Stimulated activated CD4-positive, alpha-beta T cell treated with anti-CD3 and anti-CD28 coated beads, Interleukin-1b, Interleukin-23, amount 100 ng/mL, for 48 hours (primary cell): Measurements from ENCODE around the gene RFC1.
"Not testable (repeated sequence)": the region's sequence is repeated elsewhere in the genome, so short reads cannot be mapped to it uniquely, and the experiment has no call there.

Experiments
- DNase-seq: peaks from one replicate; pipeline ENCODE4 v3.0.0-alpha.2; 2020

RFC1 gene

DNA sequence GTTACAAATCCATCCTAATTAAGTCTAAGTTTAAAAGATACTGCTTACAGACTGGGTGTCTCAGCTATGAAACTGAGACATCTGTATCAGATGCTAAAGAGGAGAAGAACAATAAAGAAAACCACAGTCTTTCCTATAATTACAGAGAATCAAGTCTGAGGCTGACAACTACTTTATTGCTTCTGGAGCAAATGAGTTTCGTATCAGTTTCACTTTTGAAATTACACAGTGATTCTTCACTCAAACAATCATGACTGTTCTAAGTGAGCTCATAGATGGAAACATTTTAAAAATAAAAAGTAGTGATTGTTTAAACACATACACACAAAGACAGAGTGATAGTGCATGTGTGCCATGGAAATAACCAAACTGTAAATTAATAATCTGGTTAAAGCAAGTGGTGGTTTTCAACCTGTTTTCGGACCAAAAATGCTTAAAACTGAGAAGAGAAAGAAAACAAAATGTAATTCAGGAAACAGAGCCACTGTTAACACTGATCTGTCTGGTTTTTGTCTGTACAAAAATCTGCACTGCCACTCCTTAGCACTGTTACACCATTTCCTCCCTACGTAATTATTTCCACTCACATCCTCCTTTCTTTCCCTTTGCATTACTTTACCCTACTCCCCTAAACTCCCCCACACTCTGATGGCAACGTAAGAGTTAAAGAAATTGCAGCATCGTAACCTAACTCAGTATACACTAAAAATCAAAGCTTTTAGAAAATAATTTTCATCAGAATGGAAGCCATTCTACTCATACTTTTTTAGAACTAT, 12.5 kb downstream of the RFC1 start:
- DNase-seq: no peak

DNA sequence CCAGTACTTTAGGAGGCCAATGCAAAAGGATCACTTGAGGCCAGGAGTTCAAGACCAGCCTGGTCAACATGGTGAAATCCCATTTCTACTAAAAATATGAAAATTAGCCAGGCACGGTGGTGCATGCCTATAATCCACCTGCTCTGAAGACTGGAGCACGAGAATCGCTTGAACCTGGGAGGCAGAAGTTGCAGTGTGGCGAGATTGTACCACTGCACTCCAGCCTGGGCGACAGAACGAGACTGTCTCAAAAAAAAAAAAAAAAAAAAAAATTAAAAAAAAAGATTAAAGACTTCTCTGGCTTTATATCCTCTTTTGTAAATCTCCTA, 13.0 kb downstream of the RFC1 start:
- DNase-seq: not testable (repeated sequence)

DNA sequence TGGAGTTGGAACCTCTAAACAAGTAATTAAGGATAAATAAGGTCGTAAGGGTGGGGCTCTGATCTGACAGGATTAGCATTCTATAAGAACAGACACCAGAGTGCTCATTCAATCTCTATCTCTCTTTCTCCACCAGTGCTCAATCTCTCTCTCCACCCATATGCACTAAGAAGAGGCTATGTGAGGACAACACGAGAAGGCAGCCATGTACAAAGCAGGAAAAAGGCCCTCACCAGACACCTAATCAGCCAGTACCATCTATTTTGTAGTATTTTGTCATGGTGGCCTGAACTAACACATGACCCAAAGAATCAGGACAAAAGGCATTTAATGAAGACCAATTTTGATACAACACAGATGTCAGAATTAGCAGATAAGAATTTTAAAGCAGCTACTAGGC, 16.8 kb downstream of the RFC1 start:
- no peak for DNase-seq

DNA sequence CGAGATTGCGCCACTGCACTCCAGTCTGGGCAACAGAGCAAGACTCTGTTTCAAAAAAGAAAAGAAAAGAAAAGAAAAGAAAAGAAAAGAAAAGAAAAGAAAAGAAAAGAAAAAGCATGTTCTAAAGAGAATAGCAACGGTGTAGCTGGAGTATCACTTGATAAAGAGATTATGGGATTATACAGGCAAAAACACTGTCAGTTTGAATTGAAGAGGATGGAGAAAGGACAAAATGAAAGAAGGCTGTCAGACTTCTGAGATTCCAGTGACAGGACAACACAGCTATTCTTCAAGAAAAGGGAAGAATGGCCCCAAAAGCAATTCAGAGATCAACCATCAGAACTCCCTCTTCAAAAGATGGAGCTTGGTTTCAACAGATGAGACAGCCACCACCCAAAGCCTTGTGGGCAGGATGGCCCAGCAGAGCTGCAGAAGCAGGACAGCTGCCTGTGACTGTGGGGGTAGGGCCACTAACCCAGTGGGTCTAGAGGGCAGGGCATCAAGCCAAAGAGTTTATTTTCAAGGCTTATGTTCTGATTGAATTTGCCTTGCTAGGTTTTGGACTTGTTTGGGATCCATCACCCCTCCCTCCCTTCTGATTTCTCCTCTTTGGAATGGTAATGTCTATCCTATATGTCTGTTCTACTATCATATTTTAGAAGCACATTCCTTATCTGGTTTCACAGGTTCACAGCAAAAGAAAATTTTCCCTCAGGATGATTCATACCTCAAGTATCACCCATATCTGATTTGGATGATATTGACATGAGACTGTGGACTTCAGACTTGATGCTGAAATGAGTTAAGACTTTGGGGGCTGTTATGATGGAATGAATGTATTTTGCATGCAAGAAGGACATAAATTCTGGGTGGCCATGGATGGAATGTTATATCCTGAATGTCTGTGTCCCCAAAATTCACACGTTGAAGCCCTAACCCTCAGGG, 17.5 kb downstream of the RFC1 start:
- DNase-seq: no peak

DNA sequence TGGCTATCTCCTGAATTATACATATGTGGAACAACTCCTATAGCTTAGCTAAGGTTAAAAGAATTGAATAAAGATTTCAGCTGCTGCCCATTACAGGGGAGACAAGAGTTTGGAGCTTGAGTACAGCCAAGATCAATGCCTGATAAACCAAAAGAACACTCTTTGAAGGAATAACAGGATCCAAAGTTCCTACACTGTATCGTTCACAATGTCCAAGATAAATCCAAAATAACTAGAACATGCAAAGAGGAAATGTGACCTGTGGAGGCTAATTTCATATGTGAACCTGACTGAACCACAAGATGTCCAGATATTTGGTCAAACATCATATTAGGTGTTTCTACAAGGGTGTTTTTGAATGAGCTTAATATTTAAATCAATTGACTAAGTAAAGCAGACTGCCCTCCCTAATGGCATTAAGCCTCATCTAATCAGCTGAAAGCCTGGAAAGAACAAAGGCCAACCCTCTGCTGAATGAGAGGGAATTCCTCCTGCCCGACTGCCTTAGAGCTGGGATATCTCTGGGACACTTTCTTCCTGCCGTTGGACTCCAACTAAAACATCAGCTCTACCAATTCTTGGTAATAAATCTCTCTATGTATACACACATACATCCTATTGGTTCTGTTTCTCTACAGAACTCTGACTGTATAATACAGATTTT, 19.2 kb downstream of the RFC1 start:
- no peak for DNase-seq

DNA sequence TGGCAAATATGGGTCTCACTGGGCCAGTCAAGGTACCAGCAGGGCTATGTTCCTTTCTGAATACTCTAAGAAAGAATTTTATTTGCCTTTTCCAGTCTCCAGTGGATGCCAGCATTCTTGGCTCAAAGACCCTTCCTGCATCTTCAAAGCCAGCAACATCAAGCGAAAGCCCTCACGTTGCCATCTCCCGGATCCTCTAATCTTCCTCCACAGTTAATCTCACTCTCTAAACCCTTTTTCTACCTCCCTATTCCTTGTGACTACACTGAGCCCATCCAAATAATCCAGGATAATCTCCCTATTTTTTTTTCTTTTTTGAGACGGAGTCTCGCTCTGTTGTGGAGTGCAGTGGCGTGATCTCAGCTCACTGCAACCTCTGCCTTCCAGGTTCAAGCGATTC, 23.4 kb downstream of the RFC1 start:
- DNase-seq: no peak

DNA sequence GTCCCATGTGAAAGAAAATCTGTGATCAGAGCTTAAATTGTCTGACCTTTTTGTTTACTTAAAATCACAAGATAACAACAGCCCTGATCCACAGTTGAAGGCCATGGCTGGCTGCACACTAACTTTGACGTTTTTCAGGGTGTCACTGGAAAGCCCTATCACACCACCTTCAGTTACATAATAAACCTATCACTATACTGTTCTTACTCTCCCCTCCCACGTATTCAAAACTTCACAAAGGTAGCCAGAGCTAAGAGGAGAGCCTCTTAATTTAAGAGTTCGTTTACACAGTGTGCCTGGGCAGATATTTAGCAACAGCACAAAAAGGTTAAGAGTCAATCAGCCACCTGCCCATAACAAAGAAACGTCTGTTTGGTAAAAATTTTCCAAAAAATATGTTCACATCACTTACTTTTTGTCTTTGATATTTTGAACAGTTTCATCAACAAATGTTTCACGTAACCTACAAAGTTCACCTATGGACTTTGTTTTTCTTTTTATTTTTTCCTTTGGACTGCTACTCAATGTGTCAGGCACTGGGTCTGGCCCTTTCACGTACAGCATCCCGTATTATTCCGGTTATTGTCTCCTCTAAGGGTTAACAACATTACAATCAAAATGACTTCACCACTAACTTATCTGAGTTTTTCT, 25.0 kb downstream of the RFC1 start:
- no peak for DNase-seq

DNA sequence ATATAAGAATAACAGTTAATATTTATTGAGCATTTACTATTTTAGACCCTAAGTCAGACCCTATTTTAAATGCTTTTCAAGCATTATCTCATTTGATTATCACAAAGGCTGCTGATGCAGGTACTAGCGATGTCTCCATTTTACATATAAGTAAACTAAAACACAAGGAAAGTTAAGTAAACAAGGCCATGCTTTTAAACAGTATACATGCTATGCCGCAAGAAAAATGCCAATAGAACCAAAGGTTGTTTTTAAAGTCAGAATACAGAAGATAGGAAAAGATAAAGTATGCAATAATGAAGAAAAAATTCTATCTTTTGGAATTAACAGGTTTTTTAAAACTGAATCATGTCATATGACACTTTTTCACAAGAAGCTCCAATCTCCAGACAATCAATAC, 26.2 kb downstream of the RFC1 start:
- DNase-seq: no peak

DNA sequence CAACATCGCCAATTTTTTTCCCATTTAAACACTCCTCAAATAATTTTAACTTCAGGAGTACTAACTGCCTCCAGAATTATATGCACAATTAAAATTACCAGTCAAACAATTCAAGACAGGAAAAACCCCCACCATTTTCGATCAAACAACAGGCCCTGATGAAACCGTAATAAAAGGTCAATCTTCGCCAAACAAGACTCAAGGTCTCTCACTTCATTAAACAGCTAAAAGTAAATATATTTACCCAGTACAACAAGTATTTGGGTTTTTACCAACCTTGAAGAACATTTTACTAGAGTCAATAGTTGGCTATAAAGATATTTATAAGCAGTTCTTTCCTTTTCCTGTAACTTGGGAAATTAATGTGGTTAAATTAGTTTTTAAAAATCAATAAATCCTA, 28.3 kb downstream of the RFC1 start:
- DNase-seq: no peak

DNA sequence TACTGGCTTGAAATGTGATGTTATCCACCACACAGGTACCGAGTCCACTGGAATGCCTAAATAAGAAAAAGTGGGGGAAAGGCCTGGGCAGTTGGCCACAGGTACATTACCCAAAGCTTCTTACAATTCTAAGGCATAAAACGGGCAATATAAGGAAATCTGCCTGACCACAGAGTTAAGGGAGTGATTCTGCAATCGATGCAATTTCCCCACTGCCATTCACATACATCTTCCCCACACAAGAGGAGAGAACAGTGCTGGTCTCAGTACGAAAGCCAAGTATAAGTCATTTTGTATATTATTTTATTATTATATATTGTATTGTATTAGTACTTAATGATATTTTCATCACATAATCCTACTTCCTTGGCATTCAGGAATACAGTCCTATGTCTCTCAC, 30.6 kb downstream of the RFC1 start:
- no peak for DNase-seq

DNA sequence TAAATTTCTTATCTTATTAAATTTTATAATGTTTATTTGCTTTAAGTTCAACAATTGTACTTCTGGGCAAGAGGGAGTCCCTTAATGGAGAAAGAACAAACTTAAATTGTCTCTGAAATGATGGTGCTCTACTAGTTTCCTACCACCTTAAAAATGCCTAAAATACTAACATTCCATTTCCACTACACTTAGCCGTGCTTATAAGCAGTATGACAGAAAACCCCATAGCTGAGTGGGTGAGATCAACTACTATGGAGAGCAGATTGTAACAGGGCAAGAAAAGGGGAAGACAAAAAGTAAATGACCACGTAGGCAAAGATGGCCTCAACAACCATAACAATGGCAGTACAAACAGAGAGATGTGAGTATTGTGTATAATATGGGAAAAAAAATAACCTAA, 35.0 kb downstream of the RFC1 start:
- no peak for DNase-seq

DNA sequence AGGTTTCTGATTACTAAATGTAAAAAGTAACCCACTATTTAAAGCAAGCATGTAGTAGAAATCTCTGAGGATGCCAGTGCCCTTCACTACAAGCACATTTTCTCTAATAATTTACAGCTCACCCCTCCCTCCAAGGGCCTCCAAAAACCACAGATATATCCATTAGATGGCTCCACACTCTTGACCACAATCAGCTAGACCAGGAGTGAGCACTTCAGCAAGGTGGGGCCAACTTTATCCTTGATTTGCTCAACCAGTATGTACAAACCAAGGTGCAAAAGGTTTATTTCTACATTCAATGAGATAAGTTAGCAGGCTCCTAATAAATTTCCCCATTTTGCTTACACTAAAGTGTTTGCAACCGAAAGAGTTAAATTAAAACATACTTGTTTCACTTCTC, 35.8 kb downstream of the RFC1 start:
- DNase-seq: no peak

DNA sequence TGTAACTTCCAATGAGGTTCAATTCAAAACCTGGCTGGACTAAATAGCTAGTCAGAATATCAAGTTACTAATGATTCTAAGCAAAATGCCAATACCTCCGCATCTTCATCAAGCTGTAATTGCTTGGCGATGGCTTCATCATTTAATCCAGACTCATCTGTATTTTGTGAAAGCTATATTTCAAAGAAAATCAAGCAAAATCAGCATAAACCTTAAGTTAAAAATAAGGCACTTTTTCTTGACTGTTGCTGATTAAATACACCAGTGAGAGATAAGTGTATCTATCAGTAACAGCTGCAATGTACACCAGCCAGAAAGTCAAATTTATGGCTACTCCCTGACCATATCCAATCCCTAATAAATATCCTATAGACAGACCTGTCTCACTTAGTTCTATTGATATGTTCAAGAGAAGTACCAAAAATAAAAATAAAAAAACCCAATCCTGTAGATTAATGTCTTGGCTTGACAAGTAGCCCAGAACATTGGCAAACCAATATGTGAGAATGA, 39.6 kb downstream of the RFC1 start:
- no peak for DNase-seq

DNA sequence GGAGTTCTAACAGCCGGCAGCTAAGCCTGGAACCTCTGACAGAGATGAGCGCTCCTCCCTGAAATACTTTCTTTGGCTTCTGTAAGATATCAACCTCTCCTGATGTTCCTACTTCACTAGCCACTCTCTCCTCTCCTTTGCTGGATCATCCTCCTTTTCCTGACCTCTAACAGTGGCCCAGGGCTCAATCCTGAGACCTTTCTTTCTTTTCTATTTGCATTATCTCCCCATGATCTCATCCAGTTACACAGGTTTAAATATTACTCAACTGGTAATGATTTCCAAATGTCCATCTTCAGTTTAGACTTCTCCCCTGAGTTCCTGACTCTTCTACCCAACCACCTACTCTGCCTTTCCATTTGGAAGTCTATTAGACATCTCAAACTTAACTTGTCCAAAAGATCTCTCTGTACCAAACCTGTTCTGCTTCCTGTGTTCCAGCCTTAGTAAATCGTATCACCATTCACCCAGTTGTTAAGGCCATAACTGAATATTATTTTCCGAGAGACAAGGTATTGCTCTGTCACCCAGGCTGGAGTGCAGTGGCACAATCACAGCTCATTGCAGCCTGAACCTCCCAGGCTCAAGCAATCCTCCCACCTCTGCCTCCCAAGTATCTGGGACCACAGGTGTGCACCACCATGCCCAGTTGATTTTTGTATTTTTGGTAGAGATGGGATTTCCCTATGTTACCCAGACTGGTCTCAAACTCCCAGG, 41.1 kb downstream of the RFC1 start:
- no peak for DNase-seq

DNA sequence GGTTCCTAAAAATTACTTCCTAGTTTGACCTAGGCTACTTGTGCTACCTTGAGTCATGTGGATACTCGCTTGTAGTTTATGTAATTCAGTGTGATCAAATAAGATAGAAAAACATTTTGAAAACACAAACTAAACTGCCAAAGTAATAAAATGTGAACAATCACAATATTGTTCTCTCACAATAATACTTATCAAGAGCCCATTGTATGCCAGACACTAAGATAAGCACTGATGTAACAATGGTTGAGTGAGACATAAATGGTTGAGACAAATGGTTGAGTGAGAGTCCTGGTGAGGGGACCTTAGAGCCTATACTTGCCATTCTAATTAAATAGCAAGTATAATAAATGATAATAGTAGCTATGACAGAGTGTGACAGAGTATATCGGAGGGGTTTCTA, 41.7 kb downstream of the RFC1 start:
- no peak for DNase-seq

DNA sequence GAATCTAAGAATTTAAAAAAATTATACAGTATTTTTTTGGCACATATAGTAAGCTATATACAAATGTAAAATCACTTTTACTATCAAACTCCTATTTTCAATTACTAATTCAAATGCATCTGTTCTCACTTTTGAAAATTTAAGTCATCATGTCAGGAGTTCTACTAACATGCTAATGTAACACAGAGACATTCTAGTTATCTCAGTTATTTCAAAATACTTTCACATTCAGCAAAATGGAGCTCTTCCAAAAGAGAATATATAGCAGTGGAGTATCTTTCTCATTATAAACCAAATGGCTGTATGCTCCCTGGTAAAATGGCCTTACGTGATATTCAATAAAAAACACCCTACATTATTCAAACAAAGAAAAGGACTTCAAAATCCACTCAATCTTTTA, 42.3 kb downstream of the RFC1 start:
- no peak for DNase-seq

DNA sequence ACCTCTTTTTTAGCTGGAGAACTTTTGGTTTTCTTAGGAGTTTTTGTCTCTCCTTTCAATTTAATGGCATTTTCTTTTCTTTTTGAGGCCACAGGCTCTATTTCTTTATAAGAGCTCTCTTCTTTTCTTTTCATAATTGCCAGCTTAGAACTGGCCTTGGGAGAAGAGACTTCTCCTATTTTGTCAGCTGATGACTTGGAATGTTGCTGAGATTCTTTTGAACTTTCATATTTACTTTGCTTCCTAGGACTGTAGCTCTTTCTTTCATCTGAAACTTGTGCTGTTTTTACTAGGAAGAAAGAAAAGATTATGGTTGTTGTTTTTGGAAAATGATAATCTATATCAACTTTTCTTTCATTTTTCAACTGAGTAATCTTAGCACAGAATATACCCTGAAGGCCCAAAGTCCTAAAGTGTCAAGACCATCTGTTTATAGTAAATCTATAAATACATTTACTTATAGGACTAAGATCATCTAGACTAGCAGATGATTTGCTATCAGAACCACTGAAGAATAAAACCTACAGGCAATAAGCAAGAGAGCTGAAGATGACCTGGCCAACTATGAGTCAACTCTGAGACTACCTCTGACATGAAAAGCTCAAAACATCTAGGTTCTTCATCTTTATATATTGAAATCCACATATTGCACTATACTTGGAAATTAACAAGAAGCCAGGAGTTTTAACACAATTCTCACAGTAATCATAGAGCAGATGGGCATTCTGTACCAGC, 45.6 kb downstream of the RFC1 start:
- no peak for DNase-seq

DNA sequence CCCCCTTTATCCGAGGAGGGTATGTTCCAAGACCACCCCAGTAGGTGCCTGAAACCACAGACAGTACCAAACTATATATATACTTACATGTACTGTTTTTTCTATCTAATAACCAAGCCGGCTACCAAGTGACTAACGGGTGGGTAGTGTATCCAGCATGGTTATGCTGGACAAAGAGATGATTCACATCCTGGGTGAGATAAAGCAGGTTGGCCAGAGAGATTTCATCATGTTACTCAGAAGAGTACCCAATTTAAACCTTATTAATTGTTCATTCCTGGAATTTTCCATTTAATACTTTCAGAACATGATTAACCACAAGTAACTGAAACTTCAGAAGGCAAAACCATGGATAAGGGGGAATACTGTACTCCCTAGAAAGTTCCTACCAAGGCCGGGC, 46.5 kb downstream of the RFC1 start:
- DNase-seq: no peak

DNA sequence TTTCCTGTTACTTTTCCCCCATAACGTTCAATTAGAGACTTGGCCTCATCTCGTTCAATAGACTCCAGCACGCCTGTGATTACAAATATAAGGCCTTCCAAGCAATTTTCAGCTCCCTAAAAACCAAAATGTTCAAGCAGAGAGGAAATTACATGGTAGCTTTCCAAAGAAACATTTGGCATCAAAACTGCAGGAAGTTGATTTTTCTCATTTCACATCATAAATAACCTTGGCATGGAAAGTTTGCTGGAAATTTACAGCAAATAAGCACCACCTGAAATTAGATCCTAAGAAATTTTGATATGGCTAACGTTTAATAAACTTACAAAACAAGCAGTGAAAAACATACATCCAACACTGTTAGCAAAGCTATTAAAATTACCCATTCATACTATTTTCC, 53.3 kb downstream of the RFC1 start:
- no peak for DNase-seq

DNA sequence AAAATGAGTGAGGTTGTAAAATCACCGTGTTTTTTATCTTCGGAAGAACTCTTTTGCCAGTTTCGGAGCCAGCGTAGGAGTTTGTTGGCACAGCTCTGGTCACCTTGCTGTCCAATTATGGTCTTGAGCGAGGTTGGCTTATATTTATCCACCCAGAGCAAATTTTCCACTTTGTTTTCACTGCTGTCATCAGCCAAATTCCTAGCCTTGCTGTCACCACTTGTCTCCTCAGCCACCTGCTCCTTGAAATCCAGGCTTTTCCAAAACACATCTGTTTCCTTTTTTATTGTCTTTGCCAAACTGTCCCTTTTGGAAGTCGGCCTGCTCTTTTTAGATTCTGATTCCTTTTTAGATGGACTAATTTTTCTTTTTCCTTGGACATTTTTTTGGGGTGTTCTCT, 57.6 kb downstream of the RFC1 start:
- no peak for DNase-seq

DNA sequence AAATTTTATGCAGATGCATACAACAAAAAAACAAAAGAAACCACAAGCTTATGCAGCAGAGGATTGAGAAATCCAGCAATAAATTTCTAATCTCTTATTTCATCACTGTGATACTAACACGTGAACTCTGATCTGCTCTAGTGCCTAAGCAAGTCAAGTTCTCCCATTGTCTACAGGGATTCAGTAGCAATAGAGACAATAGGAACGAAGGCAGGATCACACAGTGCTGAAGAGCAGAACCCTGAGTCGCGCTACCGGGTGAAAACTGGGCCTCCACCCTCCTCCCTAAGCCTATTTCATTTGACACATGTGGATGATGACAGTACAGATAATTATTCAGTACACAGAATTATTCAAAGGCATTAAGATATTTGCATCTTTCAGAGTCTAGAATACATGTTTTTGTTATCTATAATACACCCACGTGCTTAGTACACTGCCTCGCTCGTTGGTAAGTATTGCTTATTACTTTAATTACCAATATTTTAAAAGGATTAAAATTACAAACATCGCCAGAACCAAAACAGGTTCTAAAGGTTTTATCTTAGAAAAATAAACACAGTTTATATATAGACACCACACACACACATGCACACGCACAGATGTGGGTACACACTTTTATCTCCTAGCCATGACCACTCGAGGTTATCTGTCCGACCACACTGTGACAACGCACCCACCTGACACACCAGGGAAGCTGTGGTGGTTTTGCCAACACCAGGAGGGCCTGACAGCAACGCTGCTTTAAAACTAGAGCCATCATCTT, 60.1 kb downstream of the RFC1 start:
- no peak for DNase-seq
